GM18519 (cell line): ENCODE measurements around the gene NOXA1.

ENCODE experiments used
- ATAC-seq: cut with Tn5 transposase; IDR thresholded peaks from one replicate; pipeline ENCODE4 v1.9.1; 2021; ENCODE audit warnings: mild to moderate bottlenecking, moderate library complexity; ENCODE audit not compliant: unreplicated experiment, low FRiP score

The NOXA1 gene

GRCh38 chr9:137452761-137453642 is 29.8 kb downstream of the NOXA1 start:
- no peak for ATAC-seq

- no peak for ATAC-seq
Observed at GRCh38 chr9:137453643-137454081, 30.5 kb downstream of the NOXA1 start.

GRCh38 chr9:137454145-137454596 is 31.0 kb downstream of the NOXA1 start:
- no peak for ATAC-seq

GRCh38 chr9:137454597-137455358 is 31.6 kb downstream of the NOXA1 start:
- no peak for ATAC-seq

GRCh38 chr9:137455359-137455991 is 32.3 kb downstream of the NOXA1 start:
- ATAC-seq, result no peak

GRCh38 chr9:137456061-137456863 is 33.1 kb downstream of the NOXA1 start:
- ATAC-seq, result no peak

- ATAC-seq, result no peak
Observed at GRCh38 chr9:137456864-137457405, 33.7 kb downstream of the NOXA1 start.

GRCh38 chr9:137457406-137458193 is 34.4 kb downstream of the NOXA1 start:
- no peak for ATAC-seq

- peak; percentile 15 for ATAC-seq
Observed at GRCh38 chr9:137458194-137459151, 35.3 kb downstream of the NOXA1 start.

GRCh38 chr9:137459152-137459600 is 36.0 kb downstream of the NOXA1 start, which contains the start of gene NSMF:
NSMF (minus strand) TSS chr9:137459334; CDS start chr9:137459102, 232 bp downstream.
- ATAC-seq, result peak; percentile 47

GRCh38 chr9:137459601-137460362 is 36.6 kb downstream of the NOXA1 start:
- ATAC-seq, result no peak

GRCh38 chr9:137460363-137461315 is 37.4 kb downstream of the NOXA1 start:
- no peak for ATAC-seq

- ATAC-seq, result no peak
Observed at GRCh38 chr9:137461316-137461662, 38.1 kb downstream of the NOXA1 start.

- peak; percentile 37 for ATAC-seq
Observed at GRCh38 chr9:137461663-137462395, 38.6 kb downstream of the NOXA1 start.

GRCh38 chr9:137462396-137462985 is 39.3 kb downstream of the NOXA1 start:
- no peak for ATAC-seq
